ENCODE data around the gene TRIM47.

TRIM47 gene

GRCh38 chr17:75900691-75901533 lies 22.5 kb upstream of the TRIM47 start:
- TF ChIP-seq CTCF (conservative IDR thresholded peaks at IDR 0.05; ENCODE audit: control insufficient read depth, insufficient read depth, low read depth, low read length): no peak
- DNase-seq (ENCODE audit: low read depth): no peak

GRCh38 chr17:75899767-75900468 lies 21.5 kb upstream of the TRIM47 start:
- no peak for TF ChIP-seq CTCF (conservative IDR thresholded peaks at IDR 0.05; ENCODE audit: control insufficient read depth, insufficient read depth, low read depth, low read length)
- no peak overlapping the region for H3K4me3 ChIP-seq (ENCODE audit: control insufficient read depth, low read depth, low read length)
- DNase-seq (ENCODE audit: low read depth): no peak

More at GRCh38 chr17:75900691-75901533, 22.5 kb upstream of the TRIM47 start:
- no peak overlapping the region for H3K4me3 ChIP-seq (ENCODE audit: control insufficient read depth, low read depth, low read length)

GRCh38 chr17:75899353-75899752 lies 21.0 kb upstream of the TRIM47 start:
- no peak overlapping the region for H3K4me3 ChIP-seq (ENCODE audit: control insufficient read depth, low read depth, low read length)
- TF ChIP-seq CTCF (conservative IDR thresholded peaks at IDR 0.05; ENCODE audit: control insufficient read depth, insufficient read depth, low read depth, low read length): no peak
- DNase-seq (ENCODE audit: low read depth): no peak

GRCh38 chr17:75898791-75899190 lies 20.4 kb upstream of the TRIM47 start:
- no peak for TF ChIP-seq CTCF (conservative IDR thresholded peaks at IDR 0.05; ENCODE audit: control insufficient read depth, insufficient read depth, low read depth, low read length)
- H3K4me3 ChIP-seq (ENCODE audit: control insufficient read depth, low read depth, low read length): no peak overlapping the region
- no peak for DNase-seq (ENCODE audit: low read depth)

GRCh38 chr17:75898065-75898464 lies 19.7 kb upstream of the TRIM47 start:
- TF ChIP-seq CTCF (conservative IDR thresholded peaks at IDR 0.05; ENCODE audit: control insufficient read depth, insufficient read depth, low read depth, low read length): no peak
- no peak for DNase-seq (ENCODE audit: low read depth)
- no peak overlapping the region for H3K4me3 ChIP-seq (ENCODE audit: control insufficient read depth, low read depth, low read length)

- H3K4me3 ChIP-seq (ENCODE audit: control insufficient read depth, low read depth, low read length): peak overlapping the region; percentile 69
- no peak for TF ChIP-seq CTCF (conservative IDR thresholded peaks at IDR 0.05; ENCODE audit: control insufficient read depth, insufficient read depth, low read depth, low read length)
These were observed 19.0 kb upstream of the TRIM47 start for GRCh38 chr17:75897160-75898019.

More at GRCh38 chr17:75897160-75898019, 19.0 kb upstream of the TRIM47 start:
- no peak for DNase-seq (ENCODE audit: low read depth)
